ENCODE measurements around the gene KMT2E. TPM values are rescaled to one million over a fixed set of nuclear protein-coding genes. Genes with fewer than 3 reads are reported as not detected.

The KMT2E gene
- total RNA-seq, 3 donors from 2014 or later (not counting 1 experiment from before 2014, with no cell fraction given): 272 to 353 (median 345) TPM

- Histone ChIP-seq H3K9me3 (ENCODE audit: control insufficient read depth, insufficient read depth, low read length) (no peaks in the 10 kb centered on the region), H3K4me3 (ENCODE audit: low read length) (no peak overlapping the region), H3K27me3 (ENCODE audit: control insufficient read depth, insufficient read depth, low read length) (no peaks in the 10 kb centered on the region), H3K36me3 (ENCODE audit: control insufficient read depth, insufficient read depth, low read length) (peaks cover 34% of the 10 kb centered on the region), H3K4me1 (ENCODE audit: control insufficient read depth, insufficient read depth, low read length) (peaks cover 4% of the 10 kb centered on the region), H3K27ac (ENCODE audit: low read length) (no peak overlapping the region)
- ATAC-seq (no peak), DNase-seq (no peak)
- intact Hi-C loops (cut with micrococcal nuclease): no loop called here
- 76% methylated on average over 5 of the region's 5 CpGs for WGBS (ENCODE audit: insufficient coverage)
- TF ChIP-seq CTCF (IDR thresholded peaks at IDR 0.05): no peak
- Mint-ChIP-seq H3K4me1 (peaks cover 56 to 63% of the 10 kb centered on the region in 2 donors), H3K36me3 (no peaks in the 10 kb centered on the region), H3K9me3 (no peaks in the 10 kb centered on the region), H3K27me3 (ENCODE audit: low read depth in 2 of 2) (no peaks in the 10 kb centered on the region), H3K27ac (no peak overlapping the region), H3K4me3 (no peak overlapping the region)
Measured at GRCh38 chr7:105132335-105132734, 118.3 kb downstream of the KMT2E start.

DNA sequence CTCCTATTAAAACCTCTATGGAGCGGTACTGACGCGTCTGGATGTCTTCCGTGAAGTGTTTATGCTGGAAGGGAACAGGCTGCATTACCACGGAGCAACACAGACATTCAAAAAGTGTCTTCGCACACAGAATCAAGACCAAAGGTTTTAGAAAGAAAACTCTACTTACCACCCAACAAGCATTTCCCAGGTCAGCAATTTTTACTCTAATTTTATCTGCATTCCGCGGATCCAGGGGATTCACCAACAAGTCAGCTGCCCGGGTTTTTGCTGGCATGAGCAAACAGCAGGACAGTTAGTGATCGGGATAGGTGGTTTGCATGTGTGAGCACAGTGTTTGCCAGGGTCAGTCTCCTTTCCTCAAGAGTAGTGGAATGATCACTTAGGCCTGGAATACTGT lies 118.8 kb downstream of the KMT2E start:
- no peak for TF ChIP-seq CTCF (IDR thresholded peaks at IDR 0.05)
- Mint-ChIP-seq H3K27me3 (ENCODE audit: low read depth in 2 of 2) (no peaks in the 10 kb centered on the region), H3K27ac (peak overlapping the region in 1 of 2 donors; percentile 72), H3K4me1 (peaks cover 58 to 63% of the 10 kb centered on the region in 2 donors), H3K9me3 (no peaks in the 10 kb centered on the region), H3K36me3 (no peaks in the 10 kb centered on the region), H3K4me3 (no peak overlapping the region)
- peaks cover 4% of the 10 kb centered on the region for H3K4me1 ChIP-seq (ENCODE audit: control insufficient read depth, insufficient read depth, low read length)
- 96% methylated on average over 10 of the region's 10 CpGs for WGBS (ENCODE audit: insufficient coverage)
- no peak for DNase-seq
- H3K4me3 ChIP-seq (ENCODE audit: low read length): no peak overlapping the region
- H3K27me3 ChIP-seq (ENCODE audit: control insufficient read depth, insufficient read depth, low read length): no peaks in the 10 kb centered on the region
- H3K36me3 ChIP-seq (ENCODE audit: control insufficient read depth, insufficient read depth, low read length): peaks cover 39% of the 10 kb centered on the region
- no peak for ATAC-seq
- intact Hi-C loops (cut with micrococcal nuclease): no loop called here
- no peaks in the 10 kb centered on the region for H3K9me3 ChIP-seq (ENCODE audit: control insufficient read depth, insufficient read depth, low read length)
- H3K27ac ChIP-seq (ENCODE audit: low read length): no peak overlapping the region

GRCh38 chr7:105133358-105133757 lies 119.4 kb downstream of the KMT2E start:
- no peak for TF ChIP-seq CTCF (IDR thresholded peaks at IDR 0.05)
- H3K9me3 ChIP-seq (ENCODE audit: control insufficient read depth, insufficient read depth, low read length): no peaks in the 10 kb centered on the region
- H3K27ac Mint-ChIP-seq: peak overlapping the region in 1 of 2 donors; percentile 72
- H3K4me1 Mint-ChIP-seq: peaks cover 62 to 63% of the 10 kb centered on the region in 2 donors
- H3K4me3 ChIP-seq (ENCODE audit: low read length): no peak overlapping the region
- no peaks in the 10 kb centered on the region for H3K27me3 ChIP-seq (ENCODE audit: control insufficient read depth, insufficient read depth, low read length)
- H3K9me3 Mint-ChIP-seq: no peaks in the 10 kb centered on the region
- H3K27me3 Mint-ChIP-seq (ENCODE audit: low read depth in 2 of 2): no peaks in the 10 kb centered on the region
- no peak overlapping the region for H3K27ac ChIP-seq (ENCODE audit: low read length)
- ATAC-seq: no peak
- H3K4me3 Mint-ChIP-seq: no peak overlapping the region
- intact Hi-C loops (cut with micrococcal nuclease): no loop called here
- 88% methylated on average over 7 of the region's 7 CpGs for WGBS (ENCODE audit: insufficient coverage)
- H3K36me3 Mint-ChIP-seq: no peaks in the 10 kb centered on the region
- peaks cover 4% of the 10 kb centered on the region for H3K4me1 ChIP-seq (ENCODE audit: control insufficient read depth, insufficient read depth, low read length)
- peaks cover 43% of the 10 kb centered on the region for H3K36me3 ChIP-seq (ENCODE audit: control insufficient read depth, insufficient read depth, low read length)
- no peak for DNase-seq

- H3K4me3 Mint-ChIP-seq: no peak overlapping the region
- Histone ChIP-seq H3K27ac (ENCODE audit: low read length) (no peak overlapping the region), H3K9me3 (ENCODE audit: control insufficient read depth, insufficient read depth, low read length) (no peaks in the 10 kb centered on the region), H3K4me3 (ENCODE audit: low read length) (no peak overlapping the region), H3K4me1 (ENCODE audit: control insufficient read depth, insufficient read depth, low read length) (peaks cover 4% of the 10 kb centered on the region), H3K36me3 (ENCODE audit: control insufficient read depth, insufficient read depth, low read length) (peaks cover 43% of the 10 kb centered on the region), H3K27me3 (ENCODE audit: control insufficient read depth, insufficient read depth, low read length) (no peaks in the 10 kb centered on the region)
- H3K36me3 Mint-ChIP-seq: no peaks in the 10 kb centered on the region
- WGBS (ENCODE audit: insufficient coverage): 94% methylated on average over 9 of the region's 9 CpGs
- ATAC-seq: no peak
- peak overlapping the region in 1 of 2 donors; percentile 72 for H3K27ac Mint-ChIP-seq
- no peak for TF ChIP-seq CTCF (IDR thresholded peaks at IDR 0.05)
- DNase-seq: no peak
- intact Hi-C loops (cut with micrococcal nuclease): no loop called here
- H3K4me1 Mint-ChIP-seq: peaks cover 67% of the 10 kb centered on the region in 2 donors
- H3K27me3 Mint-ChIP-seq (ENCODE audit: low read depth in 2 of 2): no peaks in the 10 kb centered on the region
- no peaks in the 10 kb centered on the region for H3K9me3 Mint-ChIP-seq
Measured at GRCh38 chr7:105133986-105134655, 120.1 kb downstream of the KMT2E start.
